Cardiac muscle cell (in vitro differentiated cells and primary cell): ENCODE measurements around the gene SEL1L2. TPM values are rescaled to one million over a fixed set of nuclear protein-coding genes. Genes with fewer than 3 reads are reported as not detected.

ENCODE experiments used
- DNase-seq, 2 donors: peaks; one replicate each; pipeline versions ENCODE4 v3.0.0 to v3.0.0-alpha.2; 2010 to 2017; ENCODE audit warnings: low read depth in 1 of 2, low spot score in 1 of 2
- H3K27ac ChIP-seq: fragments of 200-600 bp; sonication (generic); 2 replicates; pipeline ENCODE4 v1.5.1; 2016
- H3K27me3 ChIP-seq: fragments of 200-600 bp; sonication (generic); 2 replicates; pipeline ENCODE4 v1.6.0; 2016; ENCODE audit warnings: control low read depth
- H3K36me3 ChIP-seq: fragments of 200-600 bp; sonication (generic); 2 replicates; pipeline ENCODE4 v1.5.1; 2016; ENCODE audit warnings: control low read depth
- H3K4me1 ChIP-seq: fragments of 200-600 bp; sonication (generic); 2 replicates; pipeline ENCODE4 v1.8.1; 2017; ENCODE audit warnings: low read depth, mild to moderate bottlenecking, mixed run types
- H3K4me3 ChIP-seq: fragments of 200-600 bp; sonication (generic); 2 replicates; pipeline ENCODE4 v1.5.1; 2016; ENCODE audit warnings: mild to moderate bottlenecking
- H3K9me3 ChIP-seq: fragments of 200-600 bp; sonication (generic); 2 replicates; pipeline ENCODE4 v1.5.1; 2017; ENCODE audit warnings: low read depth, mild to moderate bottlenecking, control low read depth
- polyA plus RNA-seq: library from polyadenylated mRNA; unstranded; fragments of >200 nt; fragmentation: Nextera tagmentation; extraction: Ambion mirVana; gene quantifications from 2 replicates; pipeline ENCODE4 v1.2.1, GENCODE V29; 2016
- total RNA-seq: library from RNA; depleted of rRNA; stranded (reverse); fragments of >200 nt; gene quantifications from 2 replicates; pipeline ENCODE4 v1.2.3, GENCODE V29; 2016
- TF ChIP-seq, protein P1 (sequence below): IDR thresholded peaks from 2 replicates; pipeline ENCODE4 v1.5.1; 2012; ENCODE audit warnings: low read depth, mild to moderate bottlenecking, low read length

SEL1L2 gene
- total and polyA plus RNA-seq, 2 experiments from 2014 or later, result not detected

- H3K4me1 ChIP-seq, result no peaks in the 10 kb centered on the region
- H3K9me3 ChIP-seq, result no peaks in the 10 kb centered on the region
- TF ChIP-seq, protein P1, sequence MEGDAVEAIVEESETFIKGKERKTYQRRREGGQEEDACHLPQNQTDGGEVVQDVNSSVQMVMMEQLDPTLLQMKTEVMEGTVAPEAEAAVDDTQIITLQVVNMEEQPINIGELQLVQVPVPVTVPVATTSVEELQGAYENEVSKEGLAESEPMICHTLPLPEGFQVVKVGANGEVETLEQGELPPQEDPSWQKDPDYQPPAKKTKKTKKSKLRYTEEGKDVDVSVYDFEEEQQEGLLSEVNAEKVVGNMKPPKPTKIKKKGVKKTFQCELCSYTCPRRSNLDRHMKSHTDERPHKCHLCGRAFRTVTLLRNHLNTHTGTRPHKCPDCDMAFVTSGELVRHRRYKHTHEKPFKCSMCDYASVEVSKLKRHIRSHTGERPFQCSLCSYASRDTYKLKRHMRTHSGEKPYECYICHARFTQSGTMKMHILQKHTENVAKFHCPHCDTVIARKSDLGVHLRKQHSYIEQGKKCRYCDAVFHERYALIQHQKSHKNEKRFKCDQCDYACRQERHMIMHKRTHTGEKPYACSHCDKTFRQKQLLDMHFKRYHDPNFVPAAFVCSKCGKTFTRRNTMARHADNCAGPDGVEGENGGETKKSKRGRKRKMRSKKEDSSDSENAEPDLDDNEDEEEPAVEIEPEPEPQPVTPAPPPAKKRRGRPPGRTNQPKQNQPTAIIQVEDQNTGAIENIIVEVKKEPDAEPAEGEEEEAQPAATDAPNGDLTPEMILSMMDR, result no peak
- no peak overlapping the region for H3K4me3 ChIP-seq
- H3K36me3 ChIP-seq, result no peaks in the 10 kb centered on the region
- DNase-seq, result no peak
- no peaks in the 10 kb centered on the region for H3K27me3 ChIP-seq
- no peak overlapping the region for H3K27ac ChIP-seq
Measured at GRCh38 chr20:13928901-13929300, 61.5 kb downstream of the SEL1L2 start.

- no peaks in the 10 kb centered on the region for H3K4me1 ChIP-seq
- DNase-seq, result no peak
- H3K36me3 ChIP-seq, result no peaks in the 10 kb centered on the region
- no peaks in the 10 kb centered on the region for H3K9me3 ChIP-seq
- no peak overlapping the region for H3K27ac ChIP-seq
- no peaks in the 10 kb centered on the region for H3K27me3 ChIP-seq
- H3K4me3 ChIP-seq, result no peak overlapping the region
- TF ChIP-seq, protein P1, result no peak
Measured at GRCh38 chr20:13927171-13927570, 63.2 kb downstream of the SEL1L2 start.

GRCh38 chr20:13922241-13922640, 68.2 kb downstream of the SEL1L2 start:
- Histone ChIP-seq H3K36me3 (no peaks in the 10 kb centered on the region), H3K27ac (no peak overlapping the region), H3K4me3 (no peak overlapping the region), H3K4me1 (no peaks in the 10 kb centered on the region), H3K27me3 (no peaks in the 10 kb centered on the region), H3K9me3 (no peaks in the 10 kb centered on the region)
- no peak for DNase-seq
- TF ChIP-seq, protein P1, result no peak

GRCh38 chr20:13915284-13915683, 75.1 kb downstream of the SEL1L2 start:
- H3K9me3 ChIP-seq, result no peaks in the 10 kb centered on the region
- no peaks in the 10 kb centered on the region for H3K27me3 ChIP-seq
- TF ChIP-seq, protein P1, result no peak
- no peak overlapping the region for H3K27ac ChIP-seq
- H3K4me1 ChIP-seq, result no peaks in the 10 kb centered on the region
- DNase-seq, result no peak
- no peaks in the 10 kb centered on the region for H3K36me3 ChIP-seq
- H3K4me3 ChIP-seq, result no peak overlapping the region

- no peaks in the 10 kb centered on the region for H3K4me1 ChIP-seq
- H3K9me3 ChIP-seq, result no peaks in the 10 kb centered on the region
- H3K27ac ChIP-seq, result no peak overlapping the region
- no peaks in the 10 kb centered on the region for H3K27me3 ChIP-seq
- no peak for DNase-seq
- H3K4me3 ChIP-seq, result no peak overlapping the region
- no peaks in the 10 kb centered on the region for H3K36me3 ChIP-seq
- TF ChIP-seq, protein P1, result no peak
Measured at GRCh38 chr20:13913572-13913971, 76.8 kb downstream of the SEL1L2 start.

GRCh38 chr20:13913131-13913530, 77.3 kb downstream of the SEL1L2 start:
- DNase-seq, result no peak
- H3K4me3 ChIP-seq, result no peak overlapping the region
- no peaks in the 10 kb centered on the region for H3K4me1 ChIP-seq
- TF ChIP-seq, protein P1, result no peak
- no peaks in the 10 kb centered on the region for H3K36me3 ChIP-seq
- no peaks in the 10 kb centered on the region for H3K27me3 ChIP-seq
- no peaks in the 10 kb centered on the region for H3K9me3 ChIP-seq
- H3K27ac ChIP-seq, result no peak overlapping the region
